HG03175 (cell line): ENCODE measurements around the gene GMPR2.

ENCODE experiments used
- ATAC-seq: cut with Tn5 transposase; IDR thresholded peaks from one replicate; pipeline ENCODE4 v1.9.1; 2021; ENCODE audit warnings: mild to moderate bottlenecking, moderate library complexity; ENCODE audit not compliant: unreplicated experiment

The GMPR2 gene

GRCh38 chr14:24282736-24283135, 50.0 kb downstream of the GMPR2 start:
- no peak for ATAC-seq

- no peak for ATAC-seq
These were observed 51.2 kb downstream of the GMPR2 start for GRCh38 chr14:24283796-24284460.

GRCh38 chr14:24284501-24285035, 51.8 kb downstream of the GMPR2 start:
- no peak for ATAC-seq

- ATAC-seq: no peak
These were observed 52.6 kb downstream of the GMPR2 start for GRCh38 chr14:24285351-24285750.

GRCh38 chr14:24286996-24287395, 54.3 kb downstream of the GMPR2 start:
- ATAC-seq: no peak
